K562 (cell line): ENCODE measurements around the gene UFSP2.

Source experiments
- CTCF ChIP-seq, 3 experiments: IDR thresholded peaks in 2 of 3; conservative IDR thresholded peaks in 1 of 3; 2 replicates each; pipeline ENCODE4 v1.5.1; 2011 to 2012; ENCODE audit warnings: low read length in 3 of 3, mild to moderate bottlenecking in 3 of 3, control low read depth in 2 of 3, improper control_type of control experiment in 1 of 3, inconsistent platforms in 1 of 3, low read depth in 1 of 3, mixed read lengths in 1 of 3, moderate library complexity in 1 of 3; ENCODE audit not compliant: insufficient read depth in 2 of 3
- HDAC2 ChIP-seq: fragments of 450-650 bp; IDR thresholded peaks from 2 replicates; pipeline ENCODE4 v1.6.1; 2016; ENCODE audit warnings: mild to moderate bottlenecking
- ZNF175 ChIP-seq: fragments of 200-800 bp; sonication (Bioruptor generic); IDR thresholded peaks from 2 replicates; pipeline ENCODE4 v1.6.1; 2016; ENCODE audit warnings: low read depth, mild to moderate bottlenecking, missing genetic modification characterization, missing compliant biosample characterization

GRCh38 chr4:185395238-185395955 is 30.4 kb downstream of the UFSP2 start, which contains the start of gene LRP2BP:
- TF ChIP-seq CTCF (IDR thresholded peaks at IDR 0.05 in 2 of 3, conservative IDR thresholded peaks at IDR 0.05 in 1 of 3; ENCODE audit: insufficient read depth in 2 of 3, low read depth in 1 of 3, low read length in 3 of 3) (no peak), HDAC2 (no peak), ZNF175 (CRISPR knock-in tag) (no peak)
